Uterus (tissue), 2 donors: Measurements from ENCODE around the gene PI4K2A.

Experiments used
- CTCF ChIP-seq, 4 experiments: fragments of 200-600 bp in 2 of 4; fragments of 450-650 bp in 2 of 4; sonication (generic) in 2 of 4; IDR thresholded peaks; one replicate each; pipeline ENCODE4 v1.5.1; 2016 to 2019; ENCODE audit warnings: antibody characterized with exemption in 4 of 4, mild to moderate bottlenecking in 2 of 4, moderate library complexity in 1 of 4
- POLR2A ChIP-seq, 2 donors: fragments of 450-650 bp; IDR thresholded peaks; one replicate each; pipeline ENCODE4 v1.6.1; 2016; ENCODE audit warnings: antibody characterized with exemption in 2 of 2, mild to moderate bottlenecking in 1 of 2, moderate library complexity in 1 of 2

- no peak for TF ChIP-seq CTCF (IDR thresholded peaks at IDR 0.05)
- peak; percentile 30 to 41 for TF ChIP-seq POLR2A (IDR thresholded peaks at IDR 0.05)
Measured at GRCh38 chr10:97714401-97715258, 74.2 kb downstream of the PI4K2A start.
